Right atrium auricular region (tissue), 2 donors: ENCODE data around the gene RIGI. TPM values are rescaled to one million over a fixed set of nuclear protein-coding genes. Genes with fewer than 3 reads are reported as not detected.

ENCODE experiments used
- DNase-seq: peaks from one replicate; pipeline ENCODE4 v3.0.0-alpha.2; 2019; ENCODE audit warnings: low spot score
- H3K27ac ChIP-seq, 2 donors: fragments of 200-600 bp; sonication (generic); 1 replicate in 1 of 2; 2 replicates in 1 of 2; pipeline ENCODE4 v1.5.1; 2016 to 2019
- H3K27me3 ChIP-seq, 2 donors: fragments of 200-600 bp; sonication (generic); one replicate each; pipeline versions ENCODE4 v1.5.1 to v1.6.0; 2017 to 2019
- H3K36me3 ChIP-seq: fragments of 200-600 bp; sonication (generic); one replicate; pipeline ENCODE4 v1.5.1; 2016
- H3K4me1 ChIP-seq, 2 donors: fragments of 200-600 bp; sonication (generic); one replicate each; pipeline versions ENCODE4 v1.5.1 to v1.6.0; 2017 to 2019
- H3K4me3 ChIP-seq, 2 donors: fragments of 200-600 bp; sonication (generic); 1 replicate in 1 of 2; 2 replicates in 1 of 2; pipeline ENCODE4 v1.5.1; 2017 to 2019; ENCODE audit warnings: mild to moderate bottlenecking in 1 of 2, moderate library complexity in 1 of 2
- H3K9me3 ChIP-seq, 2 donors: fragments of 200-600 bp; sonication (generic); one replicate each; pipeline ENCODE4 v1.5.1; 2019
- total RNA-seq, 2 donors: library from RNA; depleted of rRNA; stranded (reverse); fragments of >200 nt; gene quantifications; one replicate each; pipeline ENCODE4 v1.1.0, GENCODE V29; 2016
- TF ChIP-seq, protein P1 (sequence below), 2 donors: fragments of 200-600 bp; sonication (generic); IDR thresholded peaks; one replicate each; pipeline ENCODE4 v1.5.1; 2019; ENCODE audit warnings: antibody characterized with exemption in 2 of 2

The RIGI gene
- total RNA-seq, 2 donors from 2014 or later = 2.6 to 3.1 TPM

DNA sequence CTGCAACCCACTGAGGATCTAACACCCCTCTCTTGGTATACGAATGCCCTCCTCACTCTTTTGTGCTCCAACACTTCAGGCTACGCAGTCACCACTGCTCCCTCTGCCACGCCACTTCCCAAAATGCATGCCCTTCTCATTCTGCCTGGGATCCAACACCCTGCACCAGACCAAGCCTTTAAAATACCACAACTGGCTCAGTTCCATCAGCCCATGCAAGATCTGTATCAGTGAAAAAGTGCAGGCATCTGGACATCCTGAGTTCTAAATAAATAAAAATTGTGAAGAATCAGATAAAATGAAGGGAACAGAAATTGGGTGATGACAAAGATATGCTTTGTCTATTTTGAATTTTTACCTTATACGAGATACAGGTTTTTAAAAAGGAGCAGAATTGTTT lies 44.3 kb upstream of the RIGI start:
- Histone ChIP-seq H3K4me3 (no peak overlapping the region), H3K4me1 (peaks cover 0 to 32% of the 10 kb centered on the region in 2 donors), H3K9me3 (no peaks in the 10 kb centered on the region), H3K27ac (no peak overlapping the region), H3K27me3 (no peaks in the 10 kb centered on the region), H3K36me3 (peaks cover 31% of the 10 kb centered on the region)
- TF ChIP-seq, protein P1, sequence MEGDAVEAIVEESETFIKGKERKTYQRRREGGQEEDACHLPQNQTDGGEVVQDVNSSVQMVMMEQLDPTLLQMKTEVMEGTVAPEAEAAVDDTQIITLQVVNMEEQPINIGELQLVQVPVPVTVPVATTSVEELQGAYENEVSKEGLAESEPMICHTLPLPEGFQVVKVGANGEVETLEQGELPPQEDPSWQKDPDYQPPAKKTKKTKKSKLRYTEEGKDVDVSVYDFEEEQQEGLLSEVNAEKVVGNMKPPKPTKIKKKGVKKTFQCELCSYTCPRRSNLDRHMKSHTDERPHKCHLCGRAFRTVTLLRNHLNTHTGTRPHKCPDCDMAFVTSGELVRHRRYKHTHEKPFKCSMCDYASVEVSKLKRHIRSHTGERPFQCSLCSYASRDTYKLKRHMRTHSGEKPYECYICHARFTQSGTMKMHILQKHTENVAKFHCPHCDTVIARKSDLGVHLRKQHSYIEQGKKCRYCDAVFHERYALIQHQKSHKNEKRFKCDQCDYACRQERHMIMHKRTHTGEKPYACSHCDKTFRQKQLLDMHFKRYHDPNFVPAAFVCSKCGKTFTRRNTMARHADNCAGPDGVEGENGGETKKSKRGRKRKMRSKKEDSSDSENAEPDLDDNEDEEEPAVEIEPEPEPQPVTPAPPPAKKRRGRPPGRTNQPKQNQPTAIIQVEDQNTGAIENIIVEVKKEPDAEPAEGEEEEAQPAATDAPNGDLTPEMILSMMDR (IDR thresholded peaks at IDR 0.05) = no peak
- DNase-seq = no peak

DNA sequence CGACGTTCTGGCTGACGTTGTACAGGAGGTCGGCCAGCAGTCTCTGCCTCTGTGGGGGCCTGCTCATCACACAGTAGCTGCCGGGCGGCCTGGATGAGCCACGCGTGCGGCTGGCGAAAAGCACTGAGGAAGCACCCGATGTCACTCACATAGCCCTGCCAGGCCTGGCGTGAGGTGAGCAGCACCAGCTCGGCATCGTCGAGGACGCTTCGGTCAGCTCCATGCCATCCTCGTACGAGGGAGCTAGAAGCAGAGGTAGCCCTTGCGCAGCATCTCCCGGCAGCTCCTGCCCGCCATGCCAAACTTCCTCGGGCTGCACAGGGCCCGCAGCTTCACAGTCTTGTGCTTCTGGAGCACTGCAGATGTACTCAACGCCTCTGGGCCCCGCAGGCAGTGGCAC lies 40.8 kb upstream of the RIGI start:
- peaks cover 39% of the 10 kb centered on the region for H3K36me3 ChIP-seq
- no peak for DNase-seq
- H3K9me3 ChIP-seq = no peaks in the 10 kb centered on the region
- no peak overlapping the region for H3K27ac ChIP-seq
- no peak overlapping the region for H3K4me3 ChIP-seq
- H3K4me1 ChIP-seq = peaks cover 0 to 20% of the 10 kb centered on the region in 2 donors
- H3K27me3 ChIP-seq = no peaks in the 10 kb centered on the region
- TF ChIP-seq, protein P1 (IDR thresholded peaks at IDR 0.05) = no peak

DNA sequence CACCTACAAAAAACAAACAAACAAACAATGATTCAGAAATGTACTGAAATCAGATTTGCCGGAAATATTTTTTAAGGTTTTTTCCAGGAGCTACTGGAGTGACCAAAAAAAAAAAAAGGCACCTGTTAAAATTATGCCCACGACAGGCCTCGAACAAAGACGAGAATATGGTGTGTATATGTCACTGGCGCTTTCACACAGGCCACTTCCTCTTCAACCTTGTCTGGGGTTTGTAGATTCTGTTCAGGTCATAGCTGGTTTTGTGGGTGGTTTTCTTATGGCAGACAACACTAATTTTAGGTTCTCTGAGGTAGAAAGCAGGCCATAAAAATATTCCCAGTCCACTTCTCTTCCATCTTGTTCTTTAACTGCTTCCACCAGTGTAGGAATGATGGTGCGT lies 40.0 kb upstream of the RIGI start:
- H3K36me3 ChIP-seq = peaks cover 39% of the 10 kb centered on the region
- no peak overlapping the region for H3K27ac ChIP-seq
- DNase-seq = no peak
- peaks cover 0 to 12% of the 10 kb centered on the region in 2 donors for H3K4me1 ChIP-seq
- no peaks in the 10 kb centered on the region for H3K27me3 ChIP-seq
- TF ChIP-seq, protein P1 (IDR thresholded peaks at IDR 0.05) = no peak
- no peak overlapping the region for H3K4me3 ChIP-seq
- no peaks in the 10 kb centered on the region for H3K9me3 ChIP-seq

DNA sequence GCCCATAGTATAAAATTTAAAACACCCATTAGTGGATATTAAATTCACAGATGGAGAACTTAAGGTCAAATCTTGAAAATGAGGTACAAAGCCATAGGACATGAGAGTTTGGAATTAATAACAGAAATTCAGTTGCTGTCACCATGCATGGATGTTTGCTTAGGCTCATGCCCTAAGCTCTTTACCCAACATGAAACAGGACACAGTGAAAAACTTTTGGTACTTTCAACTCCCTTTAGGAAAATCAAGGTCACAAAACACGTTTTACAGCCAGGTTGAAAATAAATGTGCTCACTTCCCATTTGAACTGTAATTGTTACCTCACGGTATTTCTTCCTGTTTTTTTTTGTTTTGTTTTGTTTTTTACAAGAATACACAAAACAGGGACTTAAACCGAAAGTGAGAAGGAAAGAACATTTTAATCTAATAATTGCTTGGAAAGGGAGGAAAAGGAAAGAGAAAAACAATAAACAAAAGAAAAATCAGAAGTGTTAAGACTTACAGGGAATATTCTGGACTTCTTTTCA lies 32.5 kb upstream of the RIGI start:
- no peak for DNase-seq
- Histone ChIP-seq H3K27ac (no peak overlapping the region), H3K27me3 (no peaks in the 10 kb centered on the region), H3K36me3 (no peaks in the 10 kb centered on the region), H3K4me1 (peaks cover 0 to 8% of the 10 kb centered on the region in 2 donors), H3K9me3 (no peaks in the 10 kb centered on the region), H3K4me3 (no peak overlapping the region)
- TF ChIP-seq, protein P1 (IDR thresholded peaks at IDR 0.05) = no peak

DNA sequence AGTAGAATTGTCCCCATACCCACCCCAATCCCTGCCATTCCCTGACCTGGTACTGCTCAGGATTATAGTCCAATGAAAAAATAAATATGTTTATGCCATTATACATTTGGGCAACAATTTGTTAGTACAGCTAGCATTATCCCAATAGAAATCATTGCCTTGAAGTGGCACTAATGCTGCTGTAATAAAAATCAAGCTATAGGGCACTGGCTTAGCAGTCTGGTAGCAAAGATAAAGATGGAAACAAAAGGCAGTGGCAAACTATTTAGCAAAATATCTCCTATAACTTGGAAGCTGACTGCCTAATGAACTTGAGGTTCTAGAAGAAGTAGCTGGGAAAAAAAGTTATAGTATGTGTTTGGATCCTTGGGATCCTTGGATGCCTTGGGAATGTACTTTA lies 28.6 kb upstream of the RIGI start:
- no peaks in the 10 kb centered on the region for H3K9me3 ChIP-seq
- no peak overlapping the region for H3K27ac ChIP-seq
- DNase-seq = no peak
- peaks cover 0 to 25% of the 10 kb centered on the region in 2 donors for H3K4me1 ChIP-seq
- H3K4me3 ChIP-seq = no peak overlapping the region
- TF ChIP-seq, protein P1 (IDR thresholded peaks at IDR 0.05) = no peak
- no peaks in the 10 kb centered on the region for H3K27me3 ChIP-seq
- H3K36me3 ChIP-seq = no peaks in the 10 kb centered on the region

DNA sequence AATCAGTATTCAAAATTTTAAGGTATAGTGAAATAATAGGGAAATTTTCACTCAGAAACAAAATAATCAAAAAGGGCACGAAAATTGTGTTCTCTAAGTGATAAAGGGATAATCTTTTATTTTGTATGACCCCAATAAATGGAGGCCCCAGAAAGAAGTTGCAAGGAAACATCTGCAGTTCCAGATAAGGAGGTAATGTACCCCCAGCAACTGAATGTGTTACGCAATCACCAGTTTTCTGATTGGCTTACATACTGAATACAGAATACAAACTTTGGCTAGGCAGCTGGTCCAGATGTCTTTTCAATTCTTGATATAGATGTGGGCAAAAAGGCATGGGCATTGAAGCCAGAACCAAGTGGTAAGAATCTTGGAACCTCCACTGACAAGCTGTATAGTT lies 28.1 kb upstream of the RIGI start:
- TF ChIP-seq, protein P1 (IDR thresholded peaks at IDR 0.05) = no peak
- Histone ChIP-seq H3K9me3 (no peaks in the 10 kb centered on the region), H3K36me3 (no peaks in the 10 kb centered on the region), H3K27ac (no peak overlapping the region), H3K27me3 (no peaks in the 10 kb centered on the region), H3K4me3 (no peak overlapping the region), H3K4me1 (peaks cover 0 to 26% of the 10 kb centered on the region in 2 donors)
- DNase-seq = no peak
